ENCODE measurements around the gene TSKU.
"Not testable (repeated sequence)": the region's sequence is repeated elsewhere in the genome, so short reads cannot be mapped to it uniquely, and the experiment has no call there.

The TSKU gene

DNA sequence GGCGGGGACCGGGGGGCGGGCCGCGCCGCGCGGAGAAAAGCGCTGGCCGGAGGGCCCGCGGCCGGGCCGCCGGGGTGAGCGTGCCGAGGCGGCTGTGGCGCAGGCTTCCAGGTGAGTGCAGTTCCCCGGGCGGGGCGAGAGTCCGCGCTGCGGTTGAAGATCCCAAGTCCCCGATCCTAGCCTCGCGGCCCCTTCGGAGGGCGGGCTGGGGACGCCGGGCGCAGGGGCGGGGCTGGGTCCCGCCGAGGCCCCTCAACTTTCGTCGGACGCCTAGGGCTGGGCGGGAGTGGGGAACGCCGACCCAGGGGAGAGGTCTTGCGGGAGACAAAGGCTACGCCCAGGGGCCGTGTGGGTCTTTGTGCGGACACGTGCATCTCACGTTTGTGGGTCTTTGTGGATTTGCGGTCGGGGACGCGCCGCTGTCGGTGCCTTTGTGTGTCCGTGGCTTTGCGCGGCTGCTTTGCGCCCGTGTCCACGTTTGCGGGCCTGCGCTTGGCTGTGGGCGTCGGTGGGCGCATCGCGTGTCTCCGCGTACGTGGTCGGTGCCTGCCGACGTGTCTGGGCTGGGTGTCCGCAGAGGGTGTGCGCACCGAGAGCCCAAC lies at the start of gene TSKU:
TSS of gene TSKU (plus strand) at position 63 of the 602 bp plus-strand sequence. CDS start 12,261 bp downstream, outside the sequence.
- H3K4me3 Mint-ChIP-seq: peak within 1 kb of the TSS; percentile 73
- H3K4me1 Mint-ChIP-seq (ENCODE audit: low read depth): peaks cover 18% of the 10 kb centered on the region
- no peaks in the 10 kb centered on the region for H3K36me3 Mint-ChIP-seq (ENCODE audit: low read depth)
- peak within 1 kb of the TSS; percentile 68 for H3K27ac Mint-ChIP-seq
- H3K27me3 Mint-ChIP-seq: peaks cover 51% of the 10 kb centered on the region
- H3K9me3 Mint-ChIP-seq: no peaks in the 10 kb centered on the region

DNA sequence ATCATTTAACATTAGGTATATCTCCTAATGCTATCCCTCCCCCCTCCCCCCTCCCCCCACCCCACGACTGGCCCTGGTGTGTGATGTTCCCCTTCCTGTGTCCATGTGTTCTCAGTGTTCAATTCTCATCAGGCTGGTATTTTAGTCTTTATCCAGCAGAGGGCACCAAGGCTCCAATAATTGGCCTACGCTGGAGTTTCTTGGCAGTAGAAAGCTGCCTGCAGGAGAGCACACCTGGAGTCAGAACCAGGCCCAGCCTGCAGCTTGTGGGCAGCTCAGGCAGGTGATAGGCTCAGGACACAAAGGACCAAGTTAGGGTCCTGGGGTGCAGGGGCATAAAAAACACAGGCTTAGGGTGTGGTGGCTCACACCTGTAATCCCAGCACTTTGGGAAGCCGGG lies 49.2 kb upstream of the TSKU start:
- H3K36me3 Mint-ChIP-seq (ENCODE audit: low read depth); H3K27me3 Mint-ChIP-seq; H3K27ac Mint-ChIP-seq; H3K9me3 Mint-ChIP-seq; H3K4me3 Mint-ChIP-seq; H3K4me1 Mint-ChIP-seq (ENCODE audit: low read depth): not testable (repeated sequence)

DNA sequence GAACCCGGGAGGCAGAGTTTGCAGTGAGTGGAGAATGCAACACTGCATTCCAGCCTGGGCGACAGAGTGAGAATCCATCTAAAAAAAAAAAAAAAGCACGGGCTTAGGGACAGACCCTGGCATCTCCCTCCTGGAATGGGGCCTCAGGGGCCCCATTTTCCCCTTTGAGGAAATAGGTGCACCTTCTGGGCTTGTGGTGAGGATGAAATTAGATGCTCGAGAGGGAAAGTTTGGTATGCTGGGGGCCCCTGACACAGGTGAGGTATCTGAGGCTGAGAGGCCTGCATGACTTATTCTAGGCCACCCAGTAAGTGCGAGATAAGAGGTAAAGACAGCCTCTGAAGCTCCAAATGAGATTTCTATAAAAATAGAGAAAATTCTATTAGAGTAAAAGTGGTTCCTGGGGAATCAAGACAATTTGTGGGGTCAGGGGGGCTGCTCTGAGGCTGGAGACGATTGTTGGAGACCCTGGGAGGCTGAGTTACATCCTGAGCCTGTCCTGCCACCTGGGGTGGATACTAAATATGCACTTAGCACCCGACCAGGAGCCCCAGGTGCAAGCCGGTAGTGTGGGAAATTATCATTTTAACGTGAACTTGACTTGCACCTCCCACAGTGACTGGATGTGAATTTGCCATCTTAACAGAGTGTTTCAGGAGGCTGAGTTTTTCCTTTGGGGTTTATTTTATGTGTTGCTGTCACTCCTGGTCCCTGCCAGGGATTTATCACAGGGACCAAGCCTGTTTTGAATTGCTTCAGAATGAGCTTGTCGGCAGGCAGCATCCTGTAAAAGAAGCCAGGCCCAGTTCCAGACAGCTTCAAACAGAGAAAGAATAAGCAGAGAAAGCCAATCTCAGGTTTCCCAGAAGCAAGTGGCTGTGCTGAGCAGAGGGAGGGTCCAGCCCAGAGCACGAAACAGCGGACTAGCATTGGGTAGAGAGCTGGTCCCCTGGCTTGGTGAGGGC lies 48.4 kb upstream of the TSKU start:
- Mint-ChIP-seq H3K4me1 (ENCODE audit: low read depth) (no peaks in the 10 kb centered on the region), H3K4me3 (no peak overlapping the region), H3K36me3 (ENCODE audit: low read depth) (no peaks in the 10 kb centered on the region), H3K27ac (no peak overlapping the region), H3K9me3 (no peaks in the 10 kb centered on the region), H3K27me3 (peaks cover 7% of the 10 kb centered on the region)

DNA sequence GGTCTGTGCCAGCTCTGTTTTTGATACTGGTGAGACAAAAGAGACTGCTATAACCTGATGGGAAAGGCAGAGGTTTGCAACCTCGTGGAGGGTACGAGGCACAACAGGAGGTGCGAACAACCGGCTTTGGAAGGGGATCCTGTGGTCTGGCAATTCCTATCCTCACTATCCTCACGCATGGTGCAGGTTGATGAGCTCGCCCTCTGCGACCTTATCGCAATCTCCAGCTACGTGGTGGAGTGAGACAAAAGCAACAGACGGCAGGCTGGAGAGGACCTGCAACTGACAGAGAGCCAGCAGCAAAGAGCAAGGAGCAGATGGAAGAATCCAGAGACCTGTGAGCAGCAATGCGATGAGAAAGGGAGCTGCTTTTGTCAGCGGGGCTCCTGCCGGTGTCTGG lies 47.3 kb upstream of the TSKU start:
- Mint-ChIP-seq H3K27me3 (peaks cover 7% of the 10 kb centered on the region), H3K4me1 (ENCODE audit: low read depth) (no peaks in the 10 kb centered on the region), H3K27ac (no peak overlapping the region), H3K36me3 (ENCODE audit: low read depth) (no peaks in the 10 kb centered on the region), H3K4me3 (no peak overlapping the region), H3K9me3 (no peaks in the 10 kb centered on the region)

- Mint-ChIP-seq H3K4me3 (no peak overlapping the region), H3K9me3 (no peaks in the 10 kb centered on the region), H3K27me3 (peaks cover 7% of the 10 kb centered on the region), H3K36me3 (ENCODE audit: low read depth) (no peaks in the 10 kb centered on the region), H3K27ac (no peak overlapping the region), H3K4me1 (ENCODE audit: low read depth) (no peaks in the 10 kb centered on the region)
Observed at GRCh38 chr11:76736266-76736665, 46.9 kb upstream of the TSKU start.

- no peaks in the 10 kb centered on the region for H3K9me3 Mint-ChIP-seq
- H3K27ac Mint-ChIP-seq: no peak overlapping the region
- no peak overlapping the region for H3K4me3 Mint-ChIP-seq
- no peaks in the 10 kb centered on the region for H3K4me1 Mint-ChIP-seq (ENCODE audit: low read depth)
- H3K27me3 Mint-ChIP-seq: peaks cover 7% of the 10 kb centered on the region
- no peaks in the 10 kb centered on the region for H3K36me3 Mint-ChIP-seq (ENCODE audit: low read depth)
Observed at GRCh38 chr11:76736773-76737495, 46.2 kb upstream of the TSKU start.

- no peak overlapping the region for H3K4me3 Mint-ChIP-seq
- peaks cover 7% of the 10 kb centered on the region for H3K27me3 Mint-ChIP-seq
- H3K27ac Mint-ChIP-seq: no peak overlapping the region
- no peaks in the 10 kb centered on the region for H3K9me3 Mint-ChIP-seq
- H3K4me1 Mint-ChIP-seq (ENCODE audit: low read depth): no peaks in the 10 kb centered on the region
- no peaks in the 10 kb centered on the region for H3K36me3 Mint-ChIP-seq (ENCODE audit: low read depth)
Observed at GRCh38 chr11:76738618-76739240, 44.4 kb upstream of the TSKU start.

DNA sequence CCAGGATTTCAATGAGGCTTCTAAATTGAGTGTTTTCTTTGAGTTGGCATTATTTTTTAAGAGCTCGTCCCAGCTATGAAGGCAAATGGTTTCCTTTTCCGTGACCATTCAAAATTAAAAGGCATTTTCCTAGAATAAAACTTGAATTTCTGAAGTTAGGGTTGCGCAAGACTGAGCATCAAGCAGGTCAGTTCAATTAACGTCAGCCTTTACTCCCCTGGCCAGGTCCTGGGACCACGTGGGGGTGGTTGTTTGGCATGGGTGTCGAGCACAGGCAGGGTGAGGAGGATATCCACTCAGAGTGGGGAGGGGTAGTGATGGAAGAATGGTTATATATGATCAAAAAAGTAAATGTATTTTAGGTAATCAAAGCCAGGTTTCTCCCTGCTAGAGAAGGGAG lies 43.4 kb upstream of the TSKU start:
- Mint-ChIP-seq H3K27me3 (peaks cover 7% of the 10 kb centered on the region), H3K4me3 (no peak overlapping the region), H3K27ac (no peak overlapping the region), H3K4me1 (ENCODE audit: low read depth) (no peaks in the 10 kb centered on the region), H3K36me3 (ENCODE audit: low read depth) (no peaks in the 10 kb centered on the region), H3K9me3 (no peaks in the 10 kb centered on the region)

DNA sequence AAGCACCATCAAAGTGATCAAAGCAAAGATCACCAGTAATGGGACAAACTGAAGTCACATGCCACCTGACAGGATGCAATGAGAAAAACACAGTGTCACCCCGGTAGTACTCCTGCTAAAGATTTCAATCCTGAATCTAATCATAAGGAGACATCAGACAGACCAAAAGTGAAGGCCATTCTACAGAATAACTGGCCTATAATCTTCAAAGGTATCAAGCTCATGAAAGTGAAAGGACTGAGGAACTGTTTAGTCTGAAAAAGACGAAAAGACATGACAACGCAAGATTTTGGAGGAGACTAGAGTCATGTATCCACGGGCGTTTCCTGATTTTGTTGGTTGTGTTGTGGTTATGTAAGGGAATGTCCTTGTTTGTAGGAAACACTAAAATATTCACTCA lies 42.4 kb upstream of the TSKU start:
- Mint-ChIP-seq H3K27me3 (peaks cover 7% of the 10 kb centered on the region), H3K27ac (no peak overlapping the region), H3K9me3 (no peaks in the 10 kb centered on the region), H3K4me3 (no peak overlapping the region), H3K36me3 (ENCODE audit: low read depth) (no peaks in the 10 kb centered on the region), H3K4me1 (ENCODE audit: low read depth) (no peaks in the 10 kb centered on the region)

DNA sequence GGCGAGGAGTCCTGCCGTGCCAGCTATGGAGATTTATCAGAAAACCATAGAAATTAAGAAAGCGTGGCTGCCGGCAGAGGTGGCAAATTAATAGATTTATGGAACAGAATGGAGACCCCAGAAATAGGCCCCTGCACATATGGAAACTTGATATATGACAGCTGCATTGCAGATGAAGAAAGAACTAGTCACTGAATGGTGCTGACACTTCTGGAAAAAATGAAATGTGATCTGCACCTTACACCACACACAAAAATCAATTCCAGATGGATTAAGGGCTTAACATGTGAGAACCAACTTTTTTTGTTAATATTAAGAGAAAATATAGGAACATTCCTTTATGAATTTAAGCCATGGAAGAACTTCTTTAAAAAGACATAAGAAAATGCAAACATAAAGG lies 40.3 kb upstream of the TSKU start:
- Mint-ChIP-seq H3K27me3 (peaks cover 7% of the 10 kb centered on the region), H3K27ac (no peak overlapping the region), H3K4me1 (ENCODE audit: low read depth) (no peaks in the 10 kb centered on the region), H3K36me3 (ENCODE audit: low read depth) (no peaks in the 10 kb centered on the region), H3K9me3 (no peaks in the 10 kb centered on the region), H3K4me3 (no peak overlapping the region)

DNA sequence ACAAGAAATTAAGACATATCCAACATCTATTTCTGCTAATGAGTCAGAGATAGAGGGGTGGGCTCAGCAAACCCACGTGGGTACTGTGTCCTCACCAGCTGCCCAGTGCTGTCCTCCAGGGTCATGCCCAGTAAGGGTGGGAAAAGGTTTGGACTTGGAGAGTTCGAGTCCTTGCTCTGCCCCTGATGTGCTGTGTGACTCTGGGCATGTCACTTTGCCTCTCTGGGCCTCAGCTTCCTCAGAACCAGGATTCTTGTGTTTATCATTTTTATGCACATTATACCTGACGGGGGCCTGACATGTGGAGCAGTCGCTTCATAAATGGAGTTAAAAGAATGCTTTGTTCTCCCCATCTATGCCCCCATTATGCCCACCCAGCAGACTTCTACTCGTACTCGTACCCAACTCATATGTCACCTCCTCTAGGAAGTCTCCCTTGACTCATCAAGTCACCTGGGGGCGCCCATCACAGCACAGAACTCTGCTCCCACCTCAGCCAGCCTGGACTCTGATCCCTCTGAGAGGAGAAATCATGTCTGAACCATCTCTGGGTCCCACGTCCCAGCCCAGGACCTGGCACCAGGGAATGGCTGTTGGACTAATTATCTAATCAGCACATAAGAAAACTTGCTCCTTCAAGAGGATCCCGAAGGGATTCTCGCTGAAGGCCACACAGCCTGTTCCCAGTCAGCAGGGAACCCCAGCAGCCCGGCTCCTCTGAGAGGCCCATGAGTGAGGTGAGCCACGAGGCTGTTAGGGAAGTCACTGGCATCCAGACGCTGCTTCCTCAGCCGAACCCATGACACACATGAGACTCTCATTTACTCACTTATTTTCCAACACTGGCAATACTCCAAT lies 38.7 kb upstream of the TSKU start:
- Mint-ChIP-seq H3K4me1 (ENCODE audit: low read depth) (no peaks in the 10 kb centered on the region), H3K9me3 (no peaks in the 10 kb centered on the region), H3K27ac (no peak overlapping the region), H3K27me3 (no peaks in the 10 kb centered on the region), H3K36me3 (ENCODE audit: low read depth) (no peaks in the 10 kb centered on the region), H3K4me3 (no peak overlapping the region)

GRCh38 chr11:76745044-76745376 lies 38.1 kb upstream of the TSKU start:
- no peaks in the 10 kb centered on the region for H3K4me1 Mint-ChIP-seq (ENCODE audit: low read depth)
- no peaks in the 10 kb centered on the region for H3K27me3 Mint-ChIP-seq
- no peaks in the 10 kb centered on the region for H3K9me3 Mint-ChIP-seq
- H3K27ac Mint-ChIP-seq: no peak overlapping the region
- H3K4me3 Mint-ChIP-seq: no peak overlapping the region
- no peaks in the 10 kb centered on the region for H3K36me3 Mint-ChIP-seq (ENCODE audit: low read depth)

DNA sequence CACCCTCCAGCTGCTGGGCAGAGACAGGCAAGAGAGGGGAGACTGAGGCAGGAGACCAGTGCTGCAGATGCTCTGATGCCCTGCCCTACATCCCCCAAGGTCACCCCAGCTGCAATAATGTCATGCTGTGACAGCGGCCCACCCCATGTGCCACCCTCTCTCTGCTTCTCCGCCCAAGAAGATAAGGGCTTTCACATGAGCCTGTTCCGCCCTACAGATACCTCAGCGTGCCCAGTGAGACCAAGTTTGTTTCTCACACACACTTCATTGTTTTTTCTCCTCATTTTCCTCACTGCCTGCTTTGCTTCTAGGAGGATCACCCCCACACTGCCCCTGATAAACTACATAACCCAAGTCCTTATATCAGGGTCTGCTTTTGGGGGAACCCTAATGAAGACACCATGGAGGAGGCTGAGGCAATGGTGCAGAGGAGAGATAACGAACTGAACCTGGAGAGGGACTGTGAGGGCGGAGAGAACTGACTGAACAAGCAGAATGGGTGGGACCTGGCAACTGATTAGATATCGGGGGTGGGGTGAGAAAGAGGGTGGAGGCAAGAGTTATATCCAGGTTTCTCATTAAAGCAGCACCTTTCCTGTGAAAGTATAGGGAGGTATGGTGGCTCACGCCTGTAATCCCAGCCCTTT lies 37.5 kb upstream of the TSKU start:
- no peaks in the 10 kb centered on the region for H3K4me1 Mint-ChIP-seq (ENCODE audit: low read depth)
- H3K27me3 Mint-ChIP-seq: no peaks in the 10 kb centered on the region
- no peak overlapping the region for H3K4me3 Mint-ChIP-seq
- H3K36me3 Mint-ChIP-seq (ENCODE audit: low read depth): no peaks in the 10 kb centered on the region
- H3K27ac Mint-ChIP-seq: no peak overlapping the region
- no peaks in the 10 kb centered on the region for H3K9me3 Mint-ChIP-seq
